ENCODE measurements around the gene CPNE7.
"Not testable (repeated sequence)": the region's sequence is repeated elsewhere in the genome, so short reads cannot be mapped to it uniquely, and the experiment has no call there.

CPNE7 gene

GRCh38 chr16:89565506-89566372 lies 9.8 kb upstream of the CPNE7 start:
- DNase-seq (ENCODE audit: low read depth in 2 of 2), result no peak

- DNase-seq (ENCODE audit: low read depth in 2 of 2), result no peak
These were observed 7.6 kb upstream of the CPNE7 start for GRCh38 chr16:89567656-89568594.

GRCh38 chr16:89569506-89570341 lies 5.8 kb upstream of the CPNE7 start:
- no peak for DNase-seq (ENCODE audit: low read depth in 2 of 2)

- no peak for DNase-seq (ENCODE audit: low read depth in 2 of 2)
These were observed 5.1 kb upstream of the CPNE7 start for GRCh38 chr16:89570342-89570923.

GRCh38 chr16:89570983-89571598 lies 4.5 kb upstream of the CPNE7 start:
- not testable (repeated sequence) for DNase-seq (ENCODE audit: low read depth in 2 of 2)

- DNase-seq (ENCODE audit: low read depth in 2 of 2), result no peak
These were observed 3.9 kb upstream of the CPNE7 start for GRCh38 chr16:89571636-89572035.

GRCh38 chr16:89572073-89572484 lies 3.5 kb upstream of the CPNE7 start:
- DNase-seq (ENCODE audit: low read depth in 2 of 2), result no peak

- no peak for DNase-seq (ENCODE audit: low read depth in 2 of 2)
These were observed 2.9 kb upstream of the CPNE7 start for GRCh38 chr16:89572485-89573205.

GRCh38 chr16:89573826-89574680 lies 1.5 kb upstream of the CPNE7 start:
- no peak for DNase-seq (ENCODE audit: low read depth in 2 of 2)

GRCh38 chr16:89574681-89575246 lies 794 bp upstream of the CPNE7 start:
- no peak for DNase-seq (ENCODE audit: low read depth in 2 of 2)

GRCh38 chr16:89576153-89577054 lies 846 bp downstream of the CPNE7 start:
- DNase-seq (ENCODE audit: low read depth in 2 of 2), result no peak

- DNase-seq (ENCODE audit: low read depth in 2 of 2), result no peak
These were observed 1.6 kb downstream of the CPNE7 start for GRCh38 chr16:89577055-89577759.

- no peak for DNase-seq (ENCODE audit: low read depth in 2 of 2)
These were observed 3.8 kb downstream of the CPNE7 start for GRCh38 chr16:89579351-89579750.

- DNase-seq (ENCODE audit: low read depth in 2 of 2), result peak; percentile 88 to 89
These were observed 5.6 kb downstream of the CPNE7 start for GRCh38 chr16:89581045-89581695.

GRCh38 chr16:89581861-89582563 lies 6.5 kb downstream of the CPNE7 start:
- DNase-seq (ENCODE audit: low read depth in 2 of 2), result no peak

- no peak for DNase-seq (ENCODE audit: low read depth in 2 of 2)
These were observed 7.1 kb downstream of the CPNE7 start for GRCh38 chr16:89582614-89583196.
